Endothelial cell (in vitro differentiated cells): ENCODE results near the gene PRKCZ. TPM values are rescaled to one million over a fixed set of nuclear protein-coding genes. Genes with fewer than 3 reads are reported as not detected.
A peak's percentile ranks its signal among the peaks of the same experiment; 100 is the strongest.
"Not testable (repeated sequence)": the region's sequence is repeated elsewhere in the genome, so short reads cannot be mapped to it uniquely, and the experiment has no call there.

Experiments used
- DNase-seq: peaks from one replicate; pipeline ENCODE4 v3.0.0; 2021; ENCODE audit warnings: low spot score
- H3K27ac Mint-ChIP-seq: one replicate; pipeline ENCODE4 v1.8.0; 2021; ENCODE audit warnings: mixed read lengths, inconsistent platforms; ENCODE audit not compliant: unreplicated experiment
- H3K27me3 Mint-ChIP-seq: one replicate; pipeline ENCODE4 v1.8.0; 2021; ENCODE audit warnings: mild to moderate bottlenecking, moderate library complexity, mixed read lengths, inconsistent platforms; ENCODE audit not compliant: unreplicated experiment
- H3K36me3 Mint-ChIP-seq: one replicate; pipeline ENCODE4 v1.8.0; 2021; ENCODE audit warnings: mild to moderate bottlenecking, low read depth, mixed read lengths, inconsistent platforms; ENCODE audit not compliant: unreplicated experiment
- H3K4me1 Mint-ChIP-seq: one replicate; pipeline ENCODE4 v1.8.0; 2021; ENCODE audit warnings: mild to moderate bottlenecking, mixed read lengths, inconsistent platforms; ENCODE audit not compliant: unreplicated experiment
- H3K4me3 Mint-ChIP-seq: one replicate; pipeline ENCODE4 v1.8.0; 2021; ENCODE audit warnings: mild to moderate bottlenecking, mixed read lengths, inconsistent platforms; ENCODE audit not compliant: unreplicated experiment
- H3K9me3 Mint-ChIP-seq: one replicate; pipeline ENCODE4 v1.8.0; 2021; ENCODE audit warnings: mixed read lengths, inconsistent platforms; ENCODE audit not compliant: unreplicated experiment
- CTCF ChIP-seq: fragments of 200-600 bp; sonication (generic); IDR thresholded peaks from one replicate; pipeline ENCODE4 v1.5.0; 2021; ENCODE audit warnings: antibody characterized with exemption; ENCODE audit not compliant: unreplicated experiment
- total RNA-seq: library from RNA; stranded (reverse); fragmentation: NEBNext Ultra II Directional; extraction: Animal tissue kit (Norgen Biotek cat#: 25700); gene quantifications from one replicate; pipeline ENCODE4 v1.2.1, GENCODE V29; 2021; ENCODE audit not compliant: unreplicated experiment

Gene PRKCZ
- total RNA-seq, 1 donor from 2014 or later: 23.1 TPM

GRCh38 chr1:2115008-2115641, 64.9 kb downstream of the PRKCZ start:
- Mint-ChIP-seq H3K27me3 (peaks cover 7% of the 10 kb centered on the region), H3K27ac (no peak overlapping the region), H3K36me3 (peaks cover 7% of the 10 kb centered on the region), H3K9me3 (no peaks in the 10 kb centered on the region), H3K4me1 (peaks cover 11% of the 10 kb centered on the region), H3K4me3 (no peak overlapping the region)
- TF ChIP-seq CTCF: no peak
- DNase-seq: no peak

DNA sequence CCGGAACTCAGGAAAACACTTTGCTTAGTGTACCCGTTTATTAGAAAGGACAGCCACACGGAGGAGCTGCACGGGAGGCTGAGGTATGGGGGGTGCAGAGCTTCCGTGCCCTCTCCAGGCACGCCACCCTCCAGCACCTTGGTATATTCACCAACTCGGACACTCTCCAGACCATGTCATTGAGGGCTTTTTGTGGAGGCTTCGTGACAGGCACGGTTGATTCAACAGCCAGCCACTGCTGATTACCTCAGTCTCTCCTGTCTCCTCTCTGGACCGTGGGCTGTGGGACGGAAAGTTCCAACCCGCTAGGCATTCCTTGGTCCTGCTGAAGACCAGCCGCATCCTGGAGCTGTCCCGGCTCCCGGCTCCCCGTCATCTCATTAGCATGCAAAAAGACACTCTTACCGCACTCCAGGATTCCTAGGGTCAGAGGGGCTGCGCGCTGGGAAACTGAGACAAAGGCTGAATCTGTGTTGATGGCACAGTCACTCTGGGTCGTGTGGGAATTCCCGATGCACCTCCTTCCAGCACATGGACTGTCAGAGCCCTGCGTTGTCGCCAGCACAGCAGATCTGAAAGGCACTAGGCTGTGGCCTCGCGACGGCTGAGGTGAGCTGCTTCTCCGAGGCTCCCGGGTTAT, 65.6 kb downstream of the PRKCZ start:
- peak; percentile 37 for DNase-seq
- TF ChIP-seq CTCF: no peak
- Mint-ChIP-seq H3K9me3 (no peaks in the 10 kb centered on the region), H3K36me3 (peaks cover 11% of the 10 kb centered on the region), H3K4me3 (peak overlapping the region; percentile 17), H3K27me3 (peaks cover 7% of the 10 kb centered on the region), H3K4me1 (peaks cover 11% of the 10 kb centered on the region), H3K27ac (no peak overlapping the region)

- peaks cover 5% of the 10 kb centered on the region for H3K27me3 Mint-ChIP-seq
- no peak overlapping the region for H3K4me3 Mint-ChIP-seq
- H3K27ac Mint-ChIP-seq: no peak overlapping the region
- H3K36me3 Mint-ChIP-seq: peaks cover 11% of the 10 kb centered on the region
- no peaks in the 10 kb centered on the region for H3K9me3 Mint-ChIP-seq
- no peak for TF ChIP-seq CTCF
- no peak for DNase-seq
- peaks cover 11% of the 10 kb centered on the region for H3K4me1 Mint-ChIP-seq
These were observed 69.7 kb downstream of the PRKCZ start for GRCh38 chr1:2119886-2120285.

DNA sequence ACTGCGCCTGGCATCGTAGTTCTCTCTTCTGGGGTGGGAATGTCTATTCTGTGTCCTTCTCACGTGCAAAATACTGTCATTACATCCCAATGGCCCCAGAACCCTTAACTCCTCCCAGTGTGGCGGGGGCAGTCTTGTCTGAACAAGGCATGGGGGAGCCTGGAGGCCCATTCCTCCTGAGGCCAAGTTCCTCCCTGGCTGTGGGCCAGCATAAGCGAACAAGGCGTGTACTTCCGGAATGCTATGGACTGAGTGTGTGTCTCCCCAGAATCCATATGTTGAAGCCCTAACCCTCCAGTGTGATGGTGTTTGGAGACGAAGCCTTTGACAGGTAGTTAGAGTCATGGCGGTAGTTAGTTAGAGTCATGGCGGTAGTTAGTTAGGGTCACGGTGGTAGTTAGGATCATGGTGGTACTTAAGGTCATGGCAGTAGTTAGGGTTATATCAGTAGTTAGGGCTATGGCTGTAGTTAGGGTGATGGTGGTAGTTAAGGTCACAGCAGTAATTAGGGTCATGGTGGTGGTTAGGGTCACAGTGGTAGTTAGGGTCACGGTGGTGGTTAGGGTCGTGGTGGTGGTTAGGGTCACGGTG, 71.0 kb downstream of the PRKCZ start:
- H3K27ac Mint-ChIP-seq: no peak overlapping the region
- peaks cover 2% of the 10 kb centered on the region for H3K27me3 Mint-ChIP-seq
- H3K9me3 Mint-ChIP-seq: no peaks in the 10 kb centered on the region
- no peak for DNase-seq
- H3K4me3 Mint-ChIP-seq: no peak overlapping the region
- TF ChIP-seq CTCF: no peak
- H3K36me3 Mint-ChIP-seq: peaks cover 11% of the 10 kb centered on the region
- H3K4me1 Mint-ChIP-seq: peaks cover 4% of the 10 kb centered on the region

GRCh38 chr1:2121794-2122193, 71.6 kb downstream of the PRKCZ start:
- H3K27me3 Mint-ChIP-seq: not testable (repeated sequence)
- peaks cover 11% of the 10 kb centered on the region for H3K36me3 Mint-ChIP-seq

More at GRCh38 chr1:2121794-2122193, 71.6 kb downstream of the PRKCZ start:
- H3K9me3 Mint-ChIP-seq, DNase-seq, H3K27ac Mint-ChIP-seq, H3K4me1 Mint-ChIP-seq, H3K4me3 Mint-ChIP-seq: not testable (repeated sequence)
